WTC11 (cell line): ENCODE results near the gene CACNG4.

ENCODE experiments used
- FOXP1 ChIP-seq: sonication (generic); formaldehyde crosslinking; IDR thresholded peaks from 2 replicates; pipeline ENCODE4 v1.8.0; 2022; ENCODE audit warnings: missing genetic modification reagents, mild to moderate bottlenecking, moderate library complexity, borderline replicate concordance
- JAZF1 ChIP-seq: fragments of 250-450 bp; sonication (Bioruptor Pico); IDR thresholded peaks from 2 replicates; pipeline ENCODE4 v1.9.0; 2021; ENCODE audit warnings: moderate library complexity, mild to moderate bottlenecking, inconsistent platforms
- KAT7 ChIP-seq: sonication (generic); formaldehyde crosslinking; IDR thresholded peaks from 2 replicates; pipeline ENCODE4 v1.8.1; 2023; ENCODE audit warnings: missing genetic modification reagents, mild to moderate bottlenecking, borderline replicate concordance
- NFE2L1 ChIP-seq: sonication (generic); formaldehyde crosslinking; IDR thresholded peaks from 2 replicates; pipeline ENCODE4 v1.8.1; 2023; ENCODE audit warnings: missing genetic modification reagents
- TF ChIP-seq, protein P1 (sequence below): sonication (generic); formaldehyde crosslinking; IDR thresholded peaks from 2 replicates; pipeline ENCODE4 v1.8.1; 2022; ENCODE audit warnings: mild to moderate bottlenecking, missing genetic modification reagents, moderate library complexity, borderline replicate concordance
- TF ChIP-seq, protein P2 (sequence below): sonication (generic); formaldehyde crosslinking; IDR thresholded peaks from 2 replicates; pipeline ENCODE4 v1.8.1; 2023; ENCODE audit warnings: mild to moderate bottlenecking, moderate library complexity, missing genetic modification reagents

DNA sequence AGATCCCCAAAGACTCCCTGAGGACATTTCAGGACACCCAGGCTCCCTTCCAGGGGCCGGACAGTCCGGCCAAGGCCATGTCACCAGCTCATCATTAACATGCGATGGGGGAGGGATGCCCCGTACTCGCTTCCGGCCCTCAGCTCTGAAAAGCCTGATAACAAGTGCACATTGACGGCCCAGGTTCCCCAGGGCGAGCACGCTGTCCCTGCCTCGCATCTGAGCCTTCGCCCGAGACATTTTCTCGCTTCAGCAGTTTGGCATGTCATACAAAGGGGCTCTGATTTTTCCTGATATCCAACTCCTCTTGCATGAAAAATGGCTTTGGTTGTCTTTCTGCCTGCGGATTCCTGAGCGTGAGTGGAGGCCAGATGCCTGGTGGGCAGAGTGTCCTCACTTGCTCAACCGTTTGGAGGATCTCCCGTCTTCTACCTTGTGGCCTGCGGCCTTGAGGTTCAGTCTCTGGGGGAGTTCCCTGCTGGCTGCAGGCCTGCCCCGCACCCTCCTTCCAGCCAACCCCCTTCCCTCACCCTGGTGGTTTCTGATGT is 14.1 kb downstream of the CACNG4 start:
- TF ChIP-seq, protein P1, sequence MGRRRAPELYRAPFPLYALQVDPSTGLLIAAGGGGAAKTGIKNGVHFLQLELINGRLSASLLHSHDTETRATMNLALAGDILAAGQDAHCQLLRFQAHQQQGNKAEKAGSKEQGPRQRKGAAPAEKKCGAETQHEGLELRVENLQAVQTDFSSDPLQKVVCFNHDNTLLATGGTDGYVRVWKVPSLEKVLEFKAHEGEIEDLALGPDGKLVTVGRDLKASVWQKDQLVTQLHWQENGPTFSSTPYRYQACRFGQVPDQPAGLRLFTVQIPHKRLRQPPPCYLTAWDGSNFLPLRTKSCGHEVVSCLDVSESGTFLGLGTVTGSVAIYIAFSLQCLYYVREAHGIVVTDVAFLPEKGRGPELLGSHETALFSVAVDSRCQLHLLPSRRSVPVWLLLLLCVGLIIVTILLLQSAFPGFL (CRISPR knock-in tag): no peak
- TF ChIP-seq, protein P2, sequence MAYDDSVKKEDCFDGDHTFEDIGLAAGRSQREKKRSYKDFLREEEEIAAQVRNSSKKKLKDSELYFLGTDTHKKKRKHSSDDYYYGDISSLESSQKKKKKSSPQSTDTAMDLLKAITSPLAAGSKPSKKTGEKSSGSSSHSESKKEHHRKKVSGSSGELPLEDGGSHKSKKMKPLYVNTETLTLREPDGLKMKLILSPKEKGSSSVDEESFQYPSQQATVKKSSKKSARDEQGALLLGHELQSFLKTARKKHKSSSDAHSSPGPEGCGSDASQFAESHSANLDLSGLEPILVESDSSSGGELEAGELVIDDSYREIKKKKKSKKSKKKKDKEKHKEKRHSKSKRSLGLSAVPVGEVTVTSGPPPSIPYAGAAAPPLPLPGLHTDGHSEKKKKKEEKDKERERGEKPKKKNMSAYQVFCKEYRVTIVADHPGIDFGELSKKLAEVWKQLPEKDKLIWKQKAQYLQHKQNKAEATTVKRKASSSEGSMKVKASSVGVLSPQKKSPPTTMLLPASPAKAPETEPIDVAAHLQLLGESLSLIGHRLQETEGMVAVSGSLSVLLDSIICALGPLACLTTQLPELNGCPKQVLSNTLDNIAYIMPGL (CRISPR knock-in tag): no peak
- TF ChIP-seq FOXP1 (CRISPR knock-in tag): no peak
- no peak for TF ChIP-seq KAT7 (CRISPR knock-in tag)
- no peak for TF ChIP-seq JAZF1
- no peak for TF ChIP-seq NFE2L1
